B cell (primary cell): ENCODE measurements around the gene NUPR1. TPM values are rescaled to one million over a fixed set of nuclear protein-coding genes. Genes with fewer than 3 reads are reported as not detected.
"Not testable (repeated sequence)": the region's sequence is repeated elsewhere in the genome, so short reads cannot be mapped to it uniquely, and the experiment has no call there.

Experiments used
- ATAC-seq: fragments of 200-7000 bp; cut with Tn5 transposase; one replicate; pipeline ENCODE4 v1.10.0; 2021; ENCODE audit warnings: low read depth, mild to moderate bottlenecking, moderate number of reproducible peaks, moderate library complexity
- CTCF ChIA-PET: fragments of 350-600 bp; sonication (Branson Sonifier 250); formaldehyde crosslinking; loops from one replicate; lab custom pipeline; 2021; ENCODE audit warnings: antibody characterized with exemption, inconsistent platforms; lab: Charles Lee
- POLR2A ChIA-PET: fragments of 350-600 bp; sonication (Branson Sonifier 250); formaldehyde crosslinking; loops from one replicate; lab custom pipeline; 2021; ENCODE audit warnings: antibody characterized with exemption; lab: Charles Lee
- DNase-seq: peaks from one replicate; pipeline ENCODE4 v3.0.0; 2013
- H2AFZ ChIP-seq: 2 replicates; pipeline ENCODE4 v1.6.1; 2012; ENCODE audit warnings: mild to moderate bottlenecking, low read depth, low read length; ENCODE audit not compliant: insufficient read depth, poor library complexity, severe bottlenecking
- H3K27ac ChIP-seq, 2 donors: 1 replicate in 1 of 2; 2 replicates in 1 of 2; pipeline ENCODE4 v1.5.1; 2012 to 2013; ENCODE audit warnings: low read length in 2 of 2, mild to moderate bottlenecking in 2 of 2, moderate library complexity in 1 of 2
- H3K27me3 ChIP-seq, 4 experiments: fragments of 200-600 bp in 1 of 4; sonication (generic) in 1 of 4; replicated peaks in 1 of 4; 1 replicate in 2 of 4; 2 replicates in 2 of 4; pipeline versions ENCODE4 v1.6.1 to v1.7.0; 2013 to 2016; ENCODE audit warnings: low read length in 3 of 4, mild to moderate bottlenecking in 2 of 4, mixed read lengths in 1 of 4, moderate library complexity in 1 of 4; ENCODE audit not compliant: insufficient read depth in 4 of 4, control insufficient read depth in 3 of 4; ENCODE audit errors: control extremely low read depth in 1 of 4
- H3K36me3 ChIP-seq, 2 experiments: replicated peaks in 1 of 2; 1 replicate in 1 of 2; 2 replicates in 1 of 2; pipeline versions ENCODE4 v1.6.1 to v1.7.1; 2013; ENCODE audit warnings: low read length in 1 of 2; ENCODE audit not compliant: insufficient read depth in 2 of 2, control insufficient read depth in 1 of 2; ENCODE audit errors: control extremely low read depth in 1 of 2, extremely low read depth in 1 of 2
- H3K4me1 ChIP-seq, 2 donors: fragments of 200-600 bp in 1 of 2; sonication (generic) in 1 of 2; 1 replicate in 1 of 2; 2 replicates in 1 of 2; pipeline versions ENCODE4 v1.5.1 to v1.6.1; 2013 to 2017; ENCODE audit warnings: low read length in 2 of 2; ENCODE audit not compliant: control insufficient read depth in 2 of 2, insufficient read depth in 2 of 2
- H3K4me2 ChIP-seq: replicated peaks from 2 replicates; pipeline ENCODE3; 2012; ENCODE audit warnings: mild to moderate bottlenecking, low read depth, low read length; ENCODE audit not compliant: poor library complexity, severe bottlenecking
- H3K4me3 ChIP-seq, 5 experiments: fragments of 200-600 bp in 1 of 5; sonication (generic) in 1 of 5; 1 replicate in 3 of 5; 2 replicates in 2 of 5; pipeline versions ENCODE4 v1.5.1 to v1.7.0; 2011 to 2016; ENCODE audit warnings: low read length in 4 of 5, mild to moderate bottlenecking in 4 of 5, low read depth in 2 of 5, control low read depth in 1 of 5, moderate library complexity in 1 of 5; ENCODE audit not compliant: insufficient read depth in 1 of 5; ENCODE audit errors: control extremely low read depth in 1 of 5, extremely low read depth in 1 of 5
- H3K79me2 ChIP-seq: fragments of 200-600 bp; sonication (generic); one replicate; pipeline ENCODE4 v1.6.0; 2016; ENCODE audit warnings: low read length; ENCODE audit not compliant: control insufficient read depth, insufficient read depth
- H3K9ac ChIP-seq: fragments of 200-600 bp; sonication (generic); 2 replicates; pipeline ENCODE4 v1.6.1; 2017; ENCODE audit warnings: mild to moderate bottlenecking, low read length, moderate library complexity
- H3K9me3 ChIP-seq, 3 donors: one replicate each; pipeline versions ENCODE4 v1.6.1 to v1.7.1; 2013; ENCODE audit warnings: low read length in 2 of 3; ENCODE audit not compliant: control insufficient read depth in 2 of 3, insufficient read depth in 1 of 3; ENCODE audit errors: control extremely low read depth in 1 of 3
- H4K20me1 ChIP-seq: 2 replicates; pipeline ENCODE4 v1.6.0; 2012; ENCODE audit warnings: mild to moderate bottlenecking, low read length; ENCODE audit not compliant: insufficient read depth, control insufficient read depth, poor library complexity, severe bottlenecking
- H3K27ac Mint-ChIP-seq: one replicate; pipeline ENCODE4 v1.8.0; 2021; ENCODE audit warnings: mixed read lengths
- H3K27me3 Mint-ChIP-seq: one replicate; pipeline ENCODE4 v1.8.0; 2021; ENCODE audit warnings: mixed read lengths
- H3K4me1 Mint-ChIP-seq: one replicate; pipeline ENCODE4 v1.8.0; 2021; ENCODE audit warnings: mixed read lengths
- H3K4me3 Mint-ChIP-seq: one replicate; pipeline ENCODE4 v1.8.0; 2021; ENCODE audit warnings: mixed read lengths
- H3K9me3 Mint-ChIP-seq: one replicate; pipeline ENCODE4 v1.8.0; 2022; ENCODE audit warnings: mixed read lengths; ENCODE audit not compliant: insufficient read depth
- CTCF ChIP-seq: fragments of 200-600 bp; IDR thresholded peaks from one replicate; pipeline ENCODE4 v1.8.0; 2022; ENCODE audit warnings: antibody characterized with exemption, mild to moderate bottlenecking
- EZH2 ChIP-seq: IDR thresholded peaks from 2 replicates; pipeline ENCODE4 v1.6.1; 2012; ENCODE audit warnings: borderline replicate concordance, low read depth, mild to moderate bottlenecking, moderate library complexity, low read length; ENCODE audit not compliant: insufficient read depth, poor library complexity, severe bottlenecking
- WGBS: methylation state at CpG from one replicate; pipeline ENCODE4 v1.1.5; 2013; ENCODE audit warnings: missing lambda C conversion rate; ENCODE audit not compliant: insufficient coverage; 5-methylcytosine and 5-hydroxymethylcytosine counted together
- intact Hi-C: fragments of 100-400 bp; cut with micrococcal nuclease; formaldehyde crosslinking; loops from one replicate; pipeline ENCODE4 v1.10.0; 2022
- polyA plus RNA-seq: library from polyadenylated mRNA; depleted of rRNA; stranded (reverse); fragments of >200 nt; gene quantifications from 2 replicates; pipeline ENCODE4 v1.2.3, GENCODE V29; 2012
- total RNA-seq, 2 donors: library from RNA; stranded (reverse); fragments of 120-200 nt in 1 of 2; gene quantifications; 1 replicate in 1 of 2; 2 replicates in 1 of 2; pipeline versions ENCODE4 v1.2.3 to v1.2.4, GENCODE V29; 2013 to 2022

NUPR1 gene
- total and polyA plus RNA-seq, 2 donors (not counting 1 experiment from before 2014, with no cell fraction given), result not detected

GRCh38 chr16:28491230-28491969 lies 47.4 kb downstream of the NUPR1 start:
- Histone ChIP-seq H4K20me1 (no peaks in the 10 kb centered on the region), H2AFZ (peak overlapping the region; percentile 100), H3K79me2 (peaks cover 11% of the 10 kb centered on the region), H3K9ac (peak overlapping the region; percentile 99), H3K4me1 (peaks cover 24 to 45% of the 10 kb centered on the region in 2 donors), H3K9me3 (no peaks in the 10 kb centered on the region), H3K27me3 (no peaks in the 10 kb centered on the region), H3K36me3 (peaks cover 1 to 17% of the 10 kb centered on the region in 2 experiments), H3K27ac (peak overlapping the region; percentile 89 to 99), H3K4me3 (peak overlapping the region; percentile 87 to 100 (median 94)), H3K4me2 (peak overlapping the region; percentile 100)
- Mint-ChIP-seq H3K4me3 (peak overlapping the region; percentile 98), H3K27ac (peak overlapping the region; percentile 100), H3K27me3 (no peaks in the 10 kb centered on the region), H3K9me3 (no peaks in the 10 kb centered on the region), H3K4me1 (peaks cover 42% of the 10 kb centered on the region)
- CTCF ChIA-PET, result interaction anchor here (1.2 kb wide), 1 partner anchor 63 kb away, joined by 6 read pairs; the partner anchor contains the start of gene SGF29
- no peak for ATAC-seq
- POLR2A ChIA-PET, result interaction anchor here (0.5 to 0.7 kb wide), 4 partner anchors 19 to 1246 kb away, joined by 3 to 6 read pairs (median 3); partner anchors contain the start of genes NPIPB7 and SGF29
- no peak for DNase-seq
- under 1% methylated on average over 41 of the region's 42 CpGs for WGBS
- TF ChIP-seq EZH2 (no peak), CTCF (no peak)
- intact Hi-C loops, result loop anchor here (5.0 kb wide), 1 partner anchor 481 kb away; the partner anchor contains the start of gene SPNS1

GRCh38 chr16:28486266-28486665 lies 52.5 kb downstream of the NUPR1 start:
- POLR2A ChIA-PET, result no interaction called here
- peaks cover 6% of the 10 kb centered on the region for H3K79me2 ChIP-seq
- TF ChIP-seq EZH2 (no peak), CTCF (no peak)
- WGBS, result 98% methylated on average over 5 of the region's 5 CpGs
- peaks cover 2 to 8% of the 10 kb centered on the region in 2 donors for H3K4me1 ChIP-seq
- intact Hi-C loops, result no loop called here
- no peaks in the 10 kb centered on the region for H3K27me3 ChIP-seq
- no peaks in the 10 kb centered on the region for H3K27me3 Mint-ChIP-seq
- H3K27ac ChIP-seq, result no peak overlapping the region
- H3K9ac ChIP-seq, result no peak overlapping the region
- H3K4me1 Mint-ChIP-seq, result peaks cover 5% of the 10 kb centered on the region
- H3K9me3 Mint-ChIP-seq, result no peaks in the 10 kb centered on the region
- no peak for ATAC-seq
- H3K4me3 Mint-ChIP-seq, result no peak overlapping the region
- no peak overlapping the region for H3K27ac Mint-ChIP-seq
- no peaks in the 10 kb centered on the region for H4K20me1 ChIP-seq
- H2AFZ ChIP-seq, result no peak overlapping the region
- H3K36me3 ChIP-seq, result peaks cover 3 to 38% of the 10 kb centered on the region in 2 experiments
- H3K4me2 ChIP-seq, result no peak overlapping the region
- CTCF ChIA-PET, result no interaction called here
- no peaks in the 10 kb centered on the region for H3K9me3 ChIP-seq
- no peak overlapping the region for H3K4me3 ChIP-seq
- no peak for DNase-seq

- DNase-seq, H3K4me1 ChIP-seq, H3K9ac ChIP-seq, H3K9me3 ChIP-seq, H3K4me2 ChIP-seq, H3K27me3 ChIP-seq, H3K4me1 Mint-ChIP-seq, H3K79me2 ChIP-seq, H3K27me3 Mint-ChIP-seq, H3K9me3 Mint-ChIP-seq, POLR2A ChIA-PET, CTCF ChIA-PET, H2AFZ ChIP-seq, H3K4me3 ChIP-seq, intact Hi-C loops, H3K27ac Mint-ChIP-seq, H3K27ac ChIP-seq, H3K4me3 Mint-ChIP-seq, H4K20me1 ChIP-seq, ATAC-seq: not testable (repeated sequence)
- WGBS, result 100% methylated on average over 4 of the region's 5 CpGs
- H3K36me3 ChIP-seq, result peaks cover 5 to 52% of the 10 kb centered on the region in 2 experiments
These were observed 55.4 kb downstream of the NUPR1 start for GRCh38 chr16:28483361-28483760.
